ENCODE measurements around the gene TEAD1. TPM values are rescaled to one million over a fixed set of nuclear protein-coding genes. Genes with fewer than 3 reads are reported as not detected.

The TEAD1 gene
- total RNA-seq, 1 experiment from 2014 or later, result 106 TPM

GRCh38 chr11:12914400-12914912 lies 240.2 kb downstream of the TEAD1 start:
- POLR2A ChIA-PET (ENCODE audit: unreplicated experiment), result no interaction called here

DNA sequence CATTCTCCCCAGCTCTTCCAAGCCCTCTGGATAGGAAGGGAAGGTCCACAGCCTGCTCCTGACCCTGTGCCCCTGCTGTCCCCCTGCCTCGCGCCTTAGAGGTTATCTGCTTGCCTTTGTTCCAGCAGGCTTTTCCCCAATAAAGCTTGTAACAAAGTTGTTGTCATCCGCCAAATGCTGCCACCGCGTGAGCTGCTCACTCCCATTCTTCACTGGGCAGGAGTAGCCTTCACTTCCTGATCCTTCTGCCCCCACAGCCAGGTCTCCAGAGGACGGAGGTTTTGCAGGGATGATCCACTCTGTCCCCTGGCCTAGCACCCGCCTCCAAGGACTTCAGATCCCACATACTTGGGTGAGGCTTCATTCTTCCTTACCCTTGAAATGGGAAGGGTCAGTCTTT lies 240.9 kb downstream of the TEAD1 start:
- no peak for DNase-seq
- H3K4me1 ChIP-seq (replicated peaks; ENCODE audit: insufficient read depth), result no peaks in the 10 kb centered on the region
- intact Hi-C loops (cut with micrococcal nuclease; ENCODE audit: unreplicated experiment), result no loop called here
- no peak overlapping the region for H3K4me2 ChIP-seq
- H3K79me2 ChIP-seq (ENCODE audit: low read depth), result no peaks in the 10 kb centered on the region
- TF ChIP-seq EZH2 (IDR thresholded peaks at IDR 0.05; ENCODE audit: low read depth), result no peak
- TF ChIP-seq, protein P1, sequence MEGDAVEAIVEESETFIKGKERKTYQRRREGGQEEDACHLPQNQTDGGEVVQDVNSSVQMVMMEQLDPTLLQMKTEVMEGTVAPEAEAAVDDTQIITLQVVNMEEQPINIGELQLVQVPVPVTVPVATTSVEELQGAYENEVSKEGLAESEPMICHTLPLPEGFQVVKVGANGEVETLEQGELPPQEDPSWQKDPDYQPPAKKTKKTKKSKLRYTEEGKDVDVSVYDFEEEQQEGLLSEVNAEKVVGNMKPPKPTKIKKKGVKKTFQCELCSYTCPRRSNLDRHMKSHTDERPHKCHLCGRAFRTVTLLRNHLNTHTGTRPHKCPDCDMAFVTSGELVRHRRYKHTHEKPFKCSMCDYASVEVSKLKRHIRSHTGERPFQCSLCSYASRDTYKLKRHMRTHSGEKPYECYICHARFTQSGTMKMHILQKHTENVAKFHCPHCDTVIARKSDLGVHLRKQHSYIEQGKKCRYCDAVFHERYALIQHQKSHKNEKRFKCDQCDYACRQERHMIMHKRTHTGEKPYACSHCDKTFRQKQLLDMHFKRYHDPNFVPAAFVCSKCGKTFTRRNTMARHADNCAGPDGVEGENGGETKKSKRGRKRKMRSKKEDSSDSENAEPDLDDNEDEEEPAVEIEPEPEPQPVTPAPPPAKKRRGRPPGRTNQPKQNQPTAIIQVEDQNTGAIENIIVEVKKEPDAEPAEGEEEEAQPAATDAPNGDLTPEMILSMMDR (conservative IDR thresholded peaks at IDR 0.05), result no peak
- ChIA-PET POLR2A (ENCODE audit: unreplicated experiment) (no interaction called here), CTCF (no interaction called here)
- no peaks in the 10 kb centered on the region for H3K9me3 ChIP-seq (ENCODE audit: insufficient read depth, low read depth)
- no peaks in the 10 kb centered on the region for H3F3A ChIP-seq (ENCODE audit: insufficient read depth, low read depth)
- no TSS peak for BruUV-seq (replicated peaks)
- H3K9me2 ChIP-seq (ENCODE audit: insufficient read depth), result no peaks in the 10 kb centered on the region
- no peak overlapping the region for H2AFZ ChIP-seq
- no peaks in the 10 kb centered on the region for H3K36me3 ChIP-seq (ENCODE audit: low read depth)
- H4K20me1 ChIP-seq (ENCODE audit: insufficient read depth), result no peaks in the 10 kb centered on the region
- no peak overlapping the region for H3K27ac ChIP-seq
- no peak overlapping the region for H3K4me3 ChIP-seq
- H3K27me3 ChIP-seq (ENCODE audit: insufficient read depth, low read depth), result no peaks in the 10 kb centered on the region

More at GRCh38 chr11:12914400-12914912, 240.2 kb downstream of the TEAD1 start:
- no peak for TF ChIP-seq EZH2 (IDR thresholded peaks at IDR 0.05; ENCODE audit: low read depth)
- TF ChIP-seq, protein P1 (conservative IDR thresholded peaks at IDR 0.05), result peak; percentile 46; the same call in 1 of the 2 replicates
- Histone ChIP-seq H3K4me1 (replicated peaks; ENCODE audit: insufficient read depth) (no peaks in the 10 kb centered on the region), H3K4me2 (no peak overlapping the region), H2AFZ (no peak overlapping the region), H3K79me2 (ENCODE audit: low read depth) (no peaks in the 10 kb centered on the region), H3K9me2 (ENCODE audit: insufficient read depth) (no peaks in the 10 kb centered on the region), H3K36me3 (ENCODE audit: low read depth) (no peaks in the 10 kb centered on the region), H3K4me3 (no peak overlapping the region), H3K27me3 (ENCODE audit: insufficient read depth, low read depth) (no peaks in the 10 kb centered on the region), H3F3A (ENCODE audit: insufficient read depth, low read depth) (no peaks in the 10 kb centered on the region), H3K9me3 (ENCODE audit: insufficient read depth, low read depth) (no peaks in the 10 kb centered on the region), H4K20me1 (ENCODE audit: insufficient read depth) (no peaks in the 10 kb centered on the region), H3K27ac (no peak overlapping the region)
- intact Hi-C loops (cut with micrococcal nuclease; ENCODE audit: unreplicated experiment), result no loop called here
- CTCF ChIA-PET, result interaction anchor here (0.6 kb wide), 1 partner anchor 67 kb away, joined by 8 read pairs; no protein-coding TSS in a partner anchor
- no peak for DNase-seq
- no TSS peak for BruUV-seq (replicated peaks)

GRCh38 chr11:12917822-12918221 lies 243.6 kb downstream of the TEAD1 start:
- ChIA-PET CTCF (no interaction called here), POLR2A (ENCODE audit: unreplicated experiment) (no interaction called here)
- intact Hi-C loops (cut with micrococcal nuclease; ENCODE audit: unreplicated experiment), result no loop called here
- Histone ChIP-seq H3F3A (ENCODE audit: insufficient read depth, low read depth) (no peaks in the 10 kb centered on the region), H3K36me3 (ENCODE audit: low read depth) (no peaks in the 10 kb centered on the region), H3K4me3 (no peak overlapping the region), H4K20me1 (ENCODE audit: insufficient read depth) (no peaks in the 10 kb centered on the region), H3K9me3 (ENCODE audit: insufficient read depth, low read depth) (no peaks in the 10 kb centered on the region), H3K9me2 (ENCODE audit: insufficient read depth) (no peaks in the 10 kb centered on the region), H3K79me2 (ENCODE audit: low read depth) (no peaks in the 10 kb centered on the region), H3K27me3 (ENCODE audit: insufficient read depth, low read depth) (no peaks in the 10 kb centered on the region), H3K4me1 (replicated peaks; ENCODE audit: insufficient read depth) (no peaks in the 10 kb centered on the region), H2AFZ (no peak overlapping the region), H3K4me2 (no peak overlapping the region), H3K27ac (no peak overlapping the region)
- no peak for TF ChIP-seq EZH2 (IDR thresholded peaks at IDR 0.05; ENCODE audit: low read depth)
- TF ChIP-seq, protein P1 (conservative IDR thresholded peaks at IDR 0.05), result no peak
- no peak for DNase-seq
- no TSS peak for BruUV-seq (replicated peaks)
